WERI-Rb-1 (cell line): ENCODE data around the gene NAT10.

ENCODE experiments used
- DNase-seq: peaks from one replicate; pipeline ENCODE4 v3.0.0-alpha.2; 2020
- H3K27ac ChIP-seq: fragments of 250-450 bp; sonication (Bioruptor Pico); 2 replicates; pipeline ENCODE4 v1.5.1; 2020; ENCODE audit warnings: mild to moderate bottlenecking, moderate library complexity
- H3K27me3 ChIP-seq: fragments of 250-450 bp; sonication (Bioruptor Pico); 2 replicates; pipeline ENCODE4 v1.5.1; 2021; ENCODE audit warnings: mild to moderate bottlenecking, low read depth, moderate library complexity; ENCODE audit not compliant: insufficient read depth, severe bottlenecking
- H3K36me3 ChIP-seq: fragments of 250-450 bp; sonication (Bioruptor Pico); 2 replicates; pipeline ENCODE4 v1.5.1; 2020; ENCODE audit warnings: mild to moderate bottlenecking, moderate library complexity
- H3K4me3 ChIP-seq: 2 replicates; pipeline ENCODE4 v1.5.1; 2011; ENCODE audit warnings: low read depth, mild to moderate bottlenecking, control low read depth, low read length
- H3K9me3 ChIP-seq: fragments of 250-450 bp; sonication (Bioruptor Pico); 2 replicates; pipeline ENCODE4 v1.5.1; 2021; ENCODE audit warnings: mild to moderate bottlenecking, moderate library complexity; ENCODE audit not compliant: severe bottlenecking
- CTCF ChIP-seq: IDR thresholded peaks from 2 replicates; pipeline ENCODE4 v1.5.1; 2011; ENCODE audit warnings: low read depth, mild to moderate bottlenecking, control low read depth, inconsistent platforms, low read length

NAT10 gene

GRCh38 chr11:34182425-34182824, 77.0 kb downstream of the NAT10 start:
- no peak overlapping the region for H3K27ac ChIP-seq
- DNase-seq: no peak
- no peaks in the 10 kb centered on the region for H3K9me3 ChIP-seq
- H3K27me3 ChIP-seq: no peaks in the 10 kb centered on the region
- H3K36me3 ChIP-seq: no peaks in the 10 kb centered on the region; the same call in 1 of the 2 replicates
- H3K4me3 ChIP-seq: no peak overlapping the region
- no peak for TF ChIP-seq CTCF

- H3K4me3 ChIP-seq: no peak overlapping the region
- no peak overlapping the region for H3K27ac ChIP-seq
- no peaks in the 10 kb centered on the region; the same call in 1 of the 2 replicates for H3K36me3 ChIP-seq
- TF ChIP-seq CTCF: no peak
- H3K27me3 ChIP-seq: no peaks in the 10 kb centered on the region
- DNase-seq: no peak
- no peaks in the 10 kb centered on the region for H3K9me3 ChIP-seq
Observed at GRCh38 chr11:34182921-34183685, 77.7 kb downstream of the NAT10 start.

GRCh38 chr11:34183848-34184391, 78.5 kb downstream of the NAT10 start:
- Histone ChIP-seq H3K27ac (no peak overlapping the region), H3K27me3 (no peaks in the 10 kb centered on the region), H3K4me3 (no peak overlapping the region), H3K9me3 (no peaks in the 10 kb centered on the region), H3K36me3 (no peaks in the 10 kb centered on the region; the same call in 1 of the 2 replicates)
- no peak for DNase-seq
- TF ChIP-seq CTCF: no peak

GRCh38 chr11:34184505-34185015, 79.1 kb downstream of the NAT10 start:
- no peaks in the 10 kb centered on the region; the same call in 1 of the 2 replicates for H3K36me3 ChIP-seq
- no peak overlapping the region for H3K27ac ChIP-seq
- no peaks in the 10 kb centered on the region for H3K9me3 ChIP-seq
- TF ChIP-seq CTCF: no peak
- H3K27me3 ChIP-seq: no peaks in the 10 kb centered on the region
- no peak for DNase-seq
- H3K4me3 ChIP-seq: no peak overlapping the region

- no peak overlapping the region for H3K4me3 ChIP-seq
- peak overlapping the region; percentile 15 for H3K27ac ChIP-seq
- H3K9me3 ChIP-seq: no peaks in the 10 kb centered on the region
Observed at GRCh38 chr11:34185926-34186841, 80.8 kb downstream of the NAT10 start.

More at GRCh38 chr11:34185926-34186841, 80.8 kb downstream of the NAT10 start:
- no peaks in the 10 kb centered on the region for H3K27me3 ChIP-seq
- TF ChIP-seq CTCF: no peak
- peak; percentile 61 for DNase-seq
- no peaks in the 10 kb centered on the region; the same call in 1 of the 2 replicates for H3K36me3 ChIP-seq
